Measurements from ENCODE around the gene PSMG3. TPM values are rescaled to one million over a fixed set of nuclear protein-coding genes. Genes with fewer than 3 reads are reported as not detected.

The PSMG3 gene
- total and polyA plus RNA-seq, 2 of the 8 experiments (the other 6 are each of a cell fraction or from before 2014, with no cell fraction given) = 30.2 to 62.0 TPM

DNA sequence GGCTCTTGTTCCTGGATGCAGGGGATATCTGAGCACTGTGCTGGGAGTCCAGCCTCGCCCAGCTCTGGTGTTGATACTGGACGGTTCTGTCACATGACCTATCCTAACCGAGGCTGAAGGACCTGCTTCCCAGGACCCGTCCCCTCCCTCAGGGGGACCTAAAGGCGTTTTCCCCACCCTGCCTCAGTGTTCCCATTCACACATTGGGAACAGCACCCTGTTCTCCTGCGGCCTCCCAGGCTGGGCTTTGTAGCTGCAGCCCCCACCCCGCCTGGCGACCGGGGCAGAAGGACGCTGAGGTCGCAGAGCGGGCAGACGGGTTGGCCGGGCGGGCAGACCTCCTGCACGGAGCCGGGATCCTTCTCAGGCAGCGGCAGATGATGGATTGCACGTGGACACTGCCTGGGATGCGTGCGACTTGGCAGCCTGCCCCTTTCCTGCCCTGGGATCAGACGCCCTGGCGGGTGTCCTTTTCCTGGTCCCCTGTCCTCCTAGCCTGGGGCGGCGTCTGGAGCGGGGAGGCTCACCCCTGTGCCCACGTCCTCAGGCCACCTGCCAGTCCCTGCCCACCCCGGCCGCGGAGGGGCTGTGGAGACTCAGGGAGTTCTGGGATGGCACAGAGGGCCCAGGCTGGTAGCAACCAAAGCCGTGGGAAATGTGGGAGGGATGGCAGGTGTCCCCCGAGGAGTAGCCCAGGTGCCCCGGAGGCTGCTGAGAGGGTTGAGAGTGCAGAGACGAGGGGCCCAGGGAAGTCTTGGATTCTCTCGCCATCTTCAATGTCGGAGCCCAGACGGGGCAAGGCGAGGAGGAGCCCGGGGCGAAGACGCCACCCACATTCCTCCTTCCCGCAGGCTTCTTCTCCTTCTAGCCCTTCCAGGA, 17.2 kb upstream of the PSMG3 start (continued):
- TF ChIP-seq, protein P1, sequence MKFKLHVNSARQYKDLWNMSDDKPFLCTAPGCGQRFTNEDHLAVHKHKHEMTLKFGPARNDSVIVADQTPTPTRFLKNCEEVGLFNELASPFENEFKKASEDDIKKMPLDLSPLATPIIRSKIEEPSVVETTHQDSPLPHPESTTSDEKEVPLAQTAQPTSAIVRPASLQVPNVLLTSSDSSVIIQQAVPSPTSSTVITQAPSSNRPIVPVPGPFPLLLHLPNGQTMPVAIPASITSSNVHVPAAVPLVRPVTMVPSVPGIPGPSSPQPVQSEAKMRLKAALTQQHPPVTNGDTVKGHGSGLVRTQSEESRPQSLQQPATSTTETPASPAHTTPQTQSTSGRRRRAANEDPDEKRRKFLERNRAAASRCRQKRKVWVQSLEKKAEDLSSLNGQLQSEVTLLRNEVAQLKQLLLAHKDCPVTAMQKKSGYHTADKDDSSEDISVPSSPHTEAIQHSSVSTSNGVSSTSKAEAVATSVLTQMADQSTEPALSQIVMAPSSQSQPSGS (IDR thresholded peaks at IDR 0.05; ENCODE audit: low read length) = no peak
- TF ChIP-seq SP1 (IDR thresholded peaks at IDR 0.05; ENCODE audit: low read depth, low read length) (no peak), CTBP2 (IDR thresholded peaks at IDR 0.05; ENCODE audit: borderline replicate concordance, insufficient read depth, insufficient read length, low read length) (no peak), TCF12 (IDR thresholded peaks at IDR 0.05; ENCODE audit: low read depth, low read length) (no peak), TBP (IDR thresholded peaks at IDR 0.05; ENCODE audit: low read depth, low read length) (no peak)
- TF ChIP-seq, protein P2, sequence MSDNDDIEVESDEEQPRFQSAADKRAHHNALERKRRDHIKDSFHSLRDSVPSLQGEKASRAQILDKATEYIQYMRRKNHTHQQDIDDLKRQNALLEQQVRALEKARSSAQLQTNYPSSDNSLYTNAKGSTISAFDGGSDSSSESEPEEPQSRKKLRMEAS (IDR thresholded peaks at IDR 0.05) = no peak
